ENCODE measurements around the gene MEG3. TPM values are rescaled to one million over a fixed set of nuclear protein-coding genes. Genes with fewer than 3 reads are reported as not detected.

Gene MEG3
- total and polyA plus RNA-seq, 7 donors = 3.5 to 168 (median 28.0) TPM

- H3K27ac ChIP-seq = no peak overlapping the region
- intact Hi-C loops (cut with DNase I) = loop anchor here (10.0 kb wide), 1 partner anchor 377 kb away; no protein-coding TSS in a partner anchor
- no peak overlapping the region for H3K4me3 ChIP-seq
- TF ChIP-seq, protein P1, sequence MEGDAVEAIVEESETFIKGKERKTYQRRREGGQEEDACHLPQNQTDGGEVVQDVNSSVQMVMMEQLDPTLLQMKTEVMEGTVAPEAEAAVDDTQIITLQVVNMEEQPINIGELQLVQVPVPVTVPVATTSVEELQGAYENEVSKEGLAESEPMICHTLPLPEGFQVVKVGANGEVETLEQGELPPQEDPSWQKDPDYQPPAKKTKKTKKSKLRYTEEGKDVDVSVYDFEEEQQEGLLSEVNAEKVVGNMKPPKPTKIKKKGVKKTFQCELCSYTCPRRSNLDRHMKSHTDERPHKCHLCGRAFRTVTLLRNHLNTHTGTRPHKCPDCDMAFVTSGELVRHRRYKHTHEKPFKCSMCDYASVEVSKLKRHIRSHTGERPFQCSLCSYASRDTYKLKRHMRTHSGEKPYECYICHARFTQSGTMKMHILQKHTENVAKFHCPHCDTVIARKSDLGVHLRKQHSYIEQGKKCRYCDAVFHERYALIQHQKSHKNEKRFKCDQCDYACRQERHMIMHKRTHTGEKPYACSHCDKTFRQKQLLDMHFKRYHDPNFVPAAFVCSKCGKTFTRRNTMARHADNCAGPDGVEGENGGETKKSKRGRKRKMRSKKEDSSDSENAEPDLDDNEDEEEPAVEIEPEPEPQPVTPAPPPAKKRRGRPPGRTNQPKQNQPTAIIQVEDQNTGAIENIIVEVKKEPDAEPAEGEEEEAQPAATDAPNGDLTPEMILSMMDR (IDR thresholded peaks at IDR 0.05) = no peak
- TF ChIP-seq POLR2A (IDR thresholded peaks at IDR 0.05) (no peak), POLR2AphosphoS5 (IDR thresholded peaks at IDR 0.05) (no peak), EP300 (IDR thresholded peaks at IDR 0.05) (no peak)
- 68 to 84% methylated on average over 17 of the region's 17 CpGs for WGBS, 2 donors
- no peak for DNase-seq
- no peaks in the 10 kb centered on the region for H3K4me1 ChIP-seq
- H3K27me3 ChIP-seq = peaks cover 0 to 11% (median 0%) of the 10 kb centered on the region in 3 donors
- no peaks in the 10 kb centered on the region for H3K36me3 ChIP-seq
- H3K9me3 ChIP-seq = no peaks in the 10 kb centered on the region
Observed at GRCh38 chr14:100857923-100858837, 32.3 kb downstream of the MEG3 start.

DNA sequence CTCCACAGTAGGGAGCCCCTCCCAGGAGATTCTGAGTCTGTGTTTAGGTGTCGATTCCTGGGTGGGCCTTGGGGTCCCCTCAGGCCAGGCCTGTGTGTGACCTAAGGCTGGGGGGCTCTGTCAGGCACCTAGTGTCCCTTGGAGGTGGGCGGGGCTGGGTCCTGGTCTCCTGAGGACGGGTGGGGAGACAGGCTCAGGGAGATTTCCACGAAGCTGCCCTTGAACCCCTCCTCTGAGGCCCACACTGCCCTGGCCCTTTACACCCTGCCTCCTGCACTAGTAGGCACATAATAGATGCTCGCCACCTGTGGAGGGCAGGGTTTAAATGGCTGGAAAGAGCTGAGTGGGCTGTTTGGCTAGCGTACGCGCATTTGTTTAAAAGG, 32.9 kb downstream of the MEG3 start:
- intact Hi-C loops (cut with DNase I) = loop anchor here (10.0 kb wide), 1 partner anchor 376 kb away; no protein-coding TSS in a partner anchor
- Histone ChIP-seq H3K27me3 (peaks cover 0 to 14% (median 0%) of the 10 kb centered on the region in 3 donors), H3K9me3 (no peaks in the 10 kb centered on the region), H3K27ac (no peak overlapping the region), H3K36me3 (no peaks in the 10 kb centered on the region), H3K4me1 (no peaks in the 10 kb centered on the region), H3K4me3 (no peak overlapping the region)
- DNase-seq = no peak
- 25 to 65% methylated on average over 8 of the region's 8 CpGs for WGBS, 2 donors
- no peak for TF ChIP-seq EP300 (IDR thresholded peaks at IDR 0.05)
- TF ChIP-seq, protein P1 (IDR thresholded peaks at IDR 0.05) = no peak
- TF ChIP-seq POLR2AphosphoS5 (IDR thresholded peaks at IDR 0.05) = no peak
- no peak for TF ChIP-seq POLR2A (IDR thresholded peaks at IDR 0.05)

GRCh38 chr14:100859781-100860180, 33.9 kb downstream of the MEG3 start:
- TF ChIP-seq, protein P1 (IDR thresholded peaks at IDR 0.05) = no peak
- TF ChIP-seq POLR2AphosphoS5 (IDR thresholded peaks at IDR 0.05) (no peak), POLR2A (IDR thresholded peaks at IDR 0.05) (no peak), EP300 (IDR thresholded peaks at IDR 0.05) (no peak)
- DNase-seq = no peak

DNA sequence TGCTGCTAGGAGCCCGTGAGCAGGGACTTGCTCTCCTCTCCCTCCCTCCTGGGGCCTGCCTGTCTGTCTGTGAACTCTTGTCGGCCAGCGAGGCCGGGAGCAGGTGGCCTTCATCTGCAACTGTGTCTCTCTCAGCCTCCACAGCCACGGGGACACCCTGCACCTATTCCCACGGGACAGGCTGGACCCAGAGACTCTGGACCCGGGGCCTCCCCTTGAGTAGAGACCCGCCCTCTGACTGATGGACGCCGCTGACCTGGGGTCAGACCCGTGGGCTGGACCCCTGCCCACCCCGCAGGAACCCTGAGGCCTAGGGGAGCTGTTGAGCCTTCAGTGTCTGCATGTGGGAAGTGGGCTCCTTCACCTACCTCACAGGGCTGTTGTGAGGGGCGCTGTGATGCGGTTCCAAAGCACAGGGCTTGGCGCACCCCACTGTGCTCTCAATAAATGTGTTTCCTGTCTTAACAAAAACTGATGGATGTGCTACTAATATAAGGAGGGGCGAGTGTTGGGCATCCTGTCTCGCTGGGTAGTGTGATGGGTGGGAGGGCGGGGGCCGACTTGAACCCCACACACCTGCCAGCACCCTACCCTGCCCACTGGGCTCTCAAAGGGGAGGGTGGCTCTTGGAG, 34.8 kb downstream of the MEG3 start:
- no peak overlapping the region for H3K27ac ChIP-seq
- H3K4me1 ChIP-seq = no peaks in the 10 kb centered on the region
- H3K9me3 ChIP-seq = no peaks in the 10 kb centered on the region
- no peak for DNase-seq
- peaks cover 0 to 15% (median 0%) of the 10 kb centered on the region in 3 donors for H3K27me3 ChIP-seq
- TF ChIP-seq EP300 (IDR thresholded peaks at IDR 0.05) (no peak), POLR2A (IDR thresholded peaks at IDR 0.05) (no peak), POLR2AphosphoS5 (IDR thresholded peaks at IDR 0.05) (no peak)
- TF ChIP-seq, protein P1 (IDR thresholded peaks at IDR 0.05) = no peak
- H3K36me3 ChIP-seq = no peaks in the 10 kb centered on the region
- 84% methylated on average over 19 of the region's 19 CpGs for WGBS, 2 donors
- intact Hi-C loops (cut with DNase I) = no loop called here
- no peak overlapping the region for H3K4me3 ChIP-seq

More at GRCh38 chr14:100859781-100860180, 33.9 kb downstream of the MEG3 start:
- Histone ChIP-seq H3K36me3 (no peaks in the 10 kb centered on the region), H3K4me1 (no peaks in the 10 kb centered on the region), H3K4me3 (no peak overlapping the region), H3K9me3 (no peaks in the 10 kb centered on the region), H3K27ac (no peak overlapping the region), H3K27me3 (peaks cover 0 to 15% (median 0%) of the 10 kb centered on the region in 3 donors)
- 90 to 94% methylated on average over 18 of the region's 18 CpGs for WGBS, 2 donors
- intact Hi-C loops (cut with DNase I) = loop anchor here (10.0 kb wide), 1 partner anchor 375 kb away; no protein-coding TSS in a partner anchor
